ENCODE measurements around the gene TMEM150A.

TMEM150A gene

DNA sequence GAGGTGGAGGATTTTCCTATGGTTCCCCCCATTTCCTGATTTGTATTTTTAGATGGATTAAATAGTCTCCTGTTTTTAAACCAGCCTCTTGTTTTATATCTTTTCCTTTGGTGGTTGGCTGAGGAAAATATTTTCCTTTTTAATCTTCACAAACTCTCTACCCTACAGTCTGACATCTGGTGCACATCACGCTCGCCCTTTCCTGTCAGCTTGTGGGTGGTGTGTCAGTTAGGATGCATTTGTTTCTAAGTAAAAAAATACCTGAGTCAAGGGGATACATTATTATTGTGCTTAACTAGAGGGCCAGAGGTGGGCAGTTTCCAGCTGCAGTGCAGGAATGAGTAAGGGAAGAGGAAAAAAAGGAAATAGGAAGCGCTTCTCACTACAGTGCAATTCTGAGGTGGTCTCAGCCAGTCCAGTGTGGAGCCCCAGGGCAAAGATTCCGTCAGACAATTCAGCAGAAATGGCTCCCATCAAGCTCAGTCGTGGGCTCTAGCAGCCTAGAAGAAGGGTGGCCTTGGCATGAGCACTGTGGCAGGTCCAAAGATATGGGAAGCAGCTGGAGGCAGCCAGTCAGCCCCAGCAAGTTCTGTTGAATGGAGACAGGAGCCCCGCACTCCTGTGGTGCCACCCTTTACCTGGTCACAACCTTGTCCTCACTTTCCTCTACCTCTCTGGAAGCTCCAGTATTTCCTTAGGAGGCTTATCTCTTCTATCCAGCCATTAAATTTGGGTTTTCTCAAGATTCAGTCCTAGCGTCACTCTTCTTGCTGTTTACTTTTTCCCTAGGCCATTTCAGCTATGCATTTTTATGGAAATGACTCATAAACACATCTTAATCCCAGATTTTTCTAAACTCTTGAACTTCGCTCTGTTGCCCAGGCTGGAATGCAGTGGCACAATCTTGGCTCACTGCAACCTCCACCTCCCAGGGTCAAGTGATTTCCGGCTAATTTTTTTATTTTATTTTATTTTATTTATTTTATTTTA is 47.0 kb upstream of the TMEM150A start:
- no peak overlapping the region for H3K4me2 ChIP-seq
- H3K79me2 ChIP-seq (ENCODE audit: insufficient read depth, low read depth), result no peaks in the 10 kb centered on the region
- peaks cover 14% of the 10 kb centered on the region; the same call in 1 of the 2 replicates for H3K36me3 ChIP-seq (ENCODE audit: insufficient read depth)
- H3K27ac ChIP-seq, result no peak overlapping the region
- no peak overlapping the region for H3K9ac ChIP-seq
- H4K20me1 ChIP-seq (ENCODE audit: insufficient read depth), result no peaks in the 10 kb centered on the region
- H3K4me3 ChIP-seq (IDR thresholded peaks at IDR 0.05; ENCODE audit: insufficient read depth, low read depth, low read length), result no peak overlapping the region
- peaks cover 48% of the 10 kb centered on the region for H3K4me1 ChIP-seq (ENCODE audit: low read depth, poor library complexity, severe bottlenecking)
- H2AFZ ChIP-seq (ENCODE audit: low read depth), result no peak overlapping the region
- H3K27me3 ChIP-seq (ENCODE audit: insufficient read depth, low read depth), result no peaks in the 10 kb centered on the region
- TF ChIP-seq, protein P1, sequence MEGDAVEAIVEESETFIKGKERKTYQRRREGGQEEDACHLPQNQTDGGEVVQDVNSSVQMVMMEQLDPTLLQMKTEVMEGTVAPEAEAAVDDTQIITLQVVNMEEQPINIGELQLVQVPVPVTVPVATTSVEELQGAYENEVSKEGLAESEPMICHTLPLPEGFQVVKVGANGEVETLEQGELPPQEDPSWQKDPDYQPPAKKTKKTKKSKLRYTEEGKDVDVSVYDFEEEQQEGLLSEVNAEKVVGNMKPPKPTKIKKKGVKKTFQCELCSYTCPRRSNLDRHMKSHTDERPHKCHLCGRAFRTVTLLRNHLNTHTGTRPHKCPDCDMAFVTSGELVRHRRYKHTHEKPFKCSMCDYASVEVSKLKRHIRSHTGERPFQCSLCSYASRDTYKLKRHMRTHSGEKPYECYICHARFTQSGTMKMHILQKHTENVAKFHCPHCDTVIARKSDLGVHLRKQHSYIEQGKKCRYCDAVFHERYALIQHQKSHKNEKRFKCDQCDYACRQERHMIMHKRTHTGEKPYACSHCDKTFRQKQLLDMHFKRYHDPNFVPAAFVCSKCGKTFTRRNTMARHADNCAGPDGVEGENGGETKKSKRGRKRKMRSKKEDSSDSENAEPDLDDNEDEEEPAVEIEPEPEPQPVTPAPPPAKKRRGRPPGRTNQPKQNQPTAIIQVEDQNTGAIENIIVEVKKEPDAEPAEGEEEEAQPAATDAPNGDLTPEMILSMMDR (conservative IDR thresholded peaks at IDR 0.05; ENCODE audit: low read depth, low read length), result no peak

GRCh38 chr2:85648619-85649018 is 46.1 kb upstream of the TMEM150A start:
- H3K36me3 ChIP-seq (ENCODE audit: insufficient read depth), result peaks cover 19% of the 10 kb centered on the region; the same call in 1 of the 2 replicates
- no peak overlapping the region for H3K4me2 ChIP-seq
- H2AFZ ChIP-seq (ENCODE audit: low read depth), result no peak overlapping the region
- TF ChIP-seq, protein P1 (conservative IDR thresholded peaks at IDR 0.05; ENCODE audit: low read depth, low read length), result peak; percentile 87
- H3K27me3 ChIP-seq (ENCODE audit: insufficient read depth, low read depth), result no peaks in the 10 kb centered on the region
- H3K27ac ChIP-seq, result no peak overlapping the region; the same call in 1 of the 2 replicates
- H3K4me3 ChIP-seq (IDR thresholded peaks at IDR 0.05; ENCODE audit: insufficient read depth, low read depth, low read length), result no peak overlapping the region
- peaks cover 57% of the 10 kb centered on the region for H3K4me1 ChIP-seq (ENCODE audit: low read depth, poor library complexity, severe bottlenecking)
- peaks cover 4% of the 10 kb centered on the region for H3K79me2 ChIP-seq (ENCODE audit: insufficient read depth, low read depth)
- H4K20me1 ChIP-seq (ENCODE audit: insufficient read depth), result no peaks in the 10 kb centered on the region
- H3K9ac ChIP-seq, result no peak overlapping the region

DNA sequence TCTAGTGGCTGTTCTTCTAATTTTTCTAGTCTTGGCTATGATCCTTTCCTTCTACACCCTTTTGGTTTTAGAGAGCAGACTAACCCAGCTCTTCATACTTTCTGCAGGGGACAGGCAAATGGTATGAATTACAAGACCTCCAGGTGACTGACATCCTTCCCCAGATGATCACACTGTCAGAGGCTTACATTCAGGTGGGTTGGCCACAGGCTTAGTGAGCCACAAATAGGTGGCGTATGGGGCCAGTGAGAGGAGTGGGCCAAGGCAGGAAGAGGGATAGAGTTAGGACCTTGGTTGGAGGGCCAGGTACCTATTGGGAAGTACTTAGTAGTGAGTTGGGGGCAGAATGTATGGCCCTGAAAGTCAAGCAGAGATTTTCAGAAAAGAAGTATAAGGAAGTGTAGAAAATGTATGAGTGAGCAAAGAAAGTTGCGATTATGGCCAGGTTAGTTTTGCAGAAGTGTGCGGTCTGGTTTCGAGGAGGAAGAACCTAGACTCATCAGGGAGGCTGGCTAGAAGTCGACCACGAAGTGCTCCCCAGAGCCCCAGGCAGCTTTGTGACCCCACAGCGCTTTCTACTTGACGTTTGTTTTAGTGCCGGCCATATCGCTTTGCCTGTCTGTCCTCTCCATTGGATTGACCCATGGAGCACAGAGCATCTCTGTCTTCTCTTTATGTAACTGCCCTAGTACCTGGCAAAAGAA is 45.5 kb upstream of the TMEM150A start:
- TF ChIP-seq, protein P1 (conservative IDR thresholded peaks at IDR 0.05; ENCODE audit: low read depth, low read length), result no peak
- Histone ChIP-seq H3K27me3 (ENCODE audit: insufficient read depth, low read depth) (no peaks in the 10 kb centered on the region), H4K20me1 (ENCODE audit: insufficient read depth) (no peaks in the 10 kb centered on the region), H3K4me3 (IDR thresholded peaks at IDR 0.05; ENCODE audit: insufficient read depth, low read depth, low read length) (no peak overlapping the region), H3K27ac (peak overlapping the region; percentile 4; the same call in 1 of the 2 replicates), H3K4me2 (no peak overlapping the region), H3K4me1 (ENCODE audit: low read depth, poor library complexity, severe bottlenecking) (peaks cover 63% of the 10 kb centered on the region), H3K36me3 (ENCODE audit: insufficient read depth) (peaks cover 21% of the 10 kb centered on the region; the same call in 1 of the 2 replicates), H3K79me2 (ENCODE audit: insufficient read depth, low read depth) (peaks cover 9% of the 10 kb centered on the region), H3K9ac (no peak overlapping the region), H2AFZ (ENCODE audit: low read depth) (no peak overlapping the region)

- Histone ChIP-seq H4K20me1 (ENCODE audit: insufficient read depth) (no peaks in the 10 kb centered on the region), H3K9ac (no peak overlapping the region), H3K27me3 (ENCODE audit: insufficient read depth, low read depth) (no peaks in the 10 kb centered on the region), H3K79me2 (ENCODE audit: insufficient read depth, low read depth) (peaks cover 9% of the 10 kb centered on the region), H2AFZ (ENCODE audit: low read depth) (no peak overlapping the region), H3K4me3 (IDR thresholded peaks at IDR 0.05; ENCODE audit: insufficient read depth, low read depth, low read length) (no peak overlapping the region), H3K4me1 (ENCODE audit: low read depth, poor library complexity, severe bottlenecking) (peaks cover 81% of the 10 kb centered on the region), H3K4me2 (peak overlapping the region; percentile 6), H3K36me3 (ENCODE audit: insufficient read depth) (peaks cover 25% of the 10 kb centered on the region; the same call in 1 of the 2 replicates), H3K27ac (no peak overlapping the region)
- TF ChIP-seq, protein P1 (conservative IDR thresholded peaks at IDR 0.05; ENCODE audit: low read depth, low read length), result no peak
These were observed 43.7 kb upstream of the TMEM150A start for GRCh38 chr2:85646166-85646565.
